SHP77 treated with DMSO at 0.1 percent for 48 hours (cell line): ENCODE results near the gene ARHGAP18.

Experiments used
- DNase-seq: peaks from one replicate; lab custom pipeline; 2025; lab: John Stamatoyannopoulos, UW

Gene ARHGAP18

DNA sequence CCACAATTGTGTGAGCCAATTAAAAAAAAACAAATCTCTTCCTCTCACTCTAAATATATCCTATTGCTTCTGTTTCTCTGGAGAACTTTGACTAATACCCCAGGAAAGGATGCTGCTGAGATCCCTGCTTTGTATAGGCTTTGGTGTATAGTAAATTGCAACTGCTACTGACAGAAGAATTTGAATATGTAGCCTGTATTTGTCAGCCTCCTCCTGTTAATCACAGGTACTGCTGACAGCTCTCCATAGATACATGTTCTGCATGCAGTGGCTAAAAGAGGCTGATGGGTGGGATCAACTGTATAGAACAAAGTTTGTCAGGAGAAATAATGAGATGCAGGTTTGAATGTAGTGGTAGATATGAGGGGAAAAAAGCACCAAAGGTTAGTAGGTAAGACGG lies 95.0 kb downstream of the ARHGAP18 start:
- no peak for DNase-seq

- no peak for DNase-seq
Observed at GRCh38 chr6:129614464-129614863, 95.5 kb downstream of the ARHGAP18 start.

GRCh38 chr6:129612440-129612839 lies 97.5 kb downstream of the ARHGAP18 start:
- DNase-seq, result no peak

DNA sequence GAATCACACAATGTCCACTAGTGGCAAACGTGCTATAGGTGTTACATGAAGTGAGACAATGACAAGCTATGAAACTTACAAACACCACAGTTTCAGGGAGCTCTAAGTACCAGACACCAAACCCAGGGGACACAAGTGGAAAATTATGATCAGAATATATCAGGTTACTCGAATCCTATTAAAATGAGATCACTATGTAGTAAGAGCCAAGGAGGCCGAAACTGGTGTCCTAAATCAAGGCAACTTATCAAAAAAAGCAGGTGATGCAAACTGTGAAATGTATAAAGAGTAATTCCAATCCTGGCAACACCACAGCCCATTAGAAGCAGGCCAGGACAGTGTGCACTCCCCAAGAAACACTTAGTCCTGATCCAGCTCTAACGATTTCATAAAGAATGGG lies 100.3 kb downstream of the ARHGAP18 start:
- DNase-seq, result no peak

GRCh38 chr6:129608886-129609537 lies 101.0 kb downstream of the ARHGAP18 start:
- DNase-seq, result no peak

- DNase-seq, result no peak
Observed at GRCh38 chr6:129607581-129608186, 102.3 kb downstream of the ARHGAP18 start.

GRCh38 chr6:129606664-129607063 lies 103.3 kb downstream of the ARHGAP18 start:
- no peak for DNase-seq

GRCh38 chr6:129605967-129606366 lies 104.0 kb downstream of the ARHGAP18 start:
- DNase-seq, result no peak

GRCh38 chr6:129605095-129605494 lies 104.9 kb downstream of the ARHGAP18 start:
- DNase-seq, result no peak

DNA sequence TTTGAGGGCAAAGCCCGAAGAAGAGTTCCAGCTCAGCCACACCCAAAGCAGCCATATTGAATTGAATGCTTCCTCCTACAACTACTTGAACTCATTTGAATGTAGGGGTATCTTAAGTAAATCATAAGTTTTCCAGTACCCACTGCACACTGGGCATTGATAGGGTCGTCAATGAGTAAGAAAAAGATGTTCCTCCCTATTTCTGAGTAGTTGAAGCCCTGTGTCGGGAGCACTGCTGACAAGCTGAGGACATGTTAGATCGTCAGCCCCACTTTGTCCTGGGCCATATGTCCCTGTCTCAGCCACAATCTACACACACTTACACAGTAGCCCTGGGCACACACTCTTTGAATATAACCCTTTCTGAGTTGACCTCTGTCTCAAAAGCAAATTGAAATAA lies 105.7 kb downstream of the ARHGAP18 start:
- DNase-seq, result no peak

- no peak for DNase-seq
Observed at GRCh38 chr6:129603741-129604140, 106.2 kb downstream of the ARHGAP18 start.

DNA sequence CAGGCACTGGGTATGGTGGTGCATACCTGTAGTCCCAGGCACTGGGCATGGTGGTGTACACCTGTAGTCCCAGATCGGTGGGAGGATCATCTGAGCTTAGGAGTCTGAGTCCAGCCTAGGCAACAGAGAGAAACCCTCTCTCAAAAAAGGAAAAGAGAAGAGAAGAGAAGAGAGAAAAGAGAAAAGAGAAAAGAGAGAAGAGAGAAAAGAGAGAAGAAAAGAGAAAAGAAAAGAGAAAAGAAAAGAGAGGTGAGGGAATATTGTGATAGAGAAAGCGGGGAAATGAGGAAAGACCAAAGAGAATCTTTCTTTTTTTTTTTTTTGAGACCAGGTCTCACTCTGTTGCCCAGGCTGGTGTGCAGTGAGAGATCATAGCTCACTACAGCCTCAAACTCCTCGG lies 108.7 kb downstream of the ARHGAP18 start:
- DNase-seq, result no peak

DNA sequence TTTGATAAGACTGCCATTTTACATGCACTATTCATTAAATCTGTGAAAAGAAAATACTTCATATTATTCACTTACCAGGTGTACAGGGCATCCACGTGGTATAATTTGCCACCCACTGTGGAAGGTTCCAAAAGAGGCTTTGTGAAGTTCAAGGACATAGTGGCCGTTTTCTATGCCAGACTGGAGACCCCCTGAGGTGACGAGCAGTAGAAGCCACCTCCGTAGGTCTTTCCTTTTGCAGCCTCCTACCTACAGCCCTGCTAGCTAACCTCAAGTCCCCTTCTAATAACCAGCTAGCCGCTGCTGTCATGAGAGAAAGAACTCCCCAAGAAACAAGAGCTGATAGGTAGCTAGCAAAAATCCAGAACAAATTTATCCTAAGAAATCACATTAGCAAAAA lies 110.5 kb downstream of the ARHGAP18 start:
- DNase-seq, result no peak

GRCh38 chr6:129598244-129599187 lies 111.5 kb downstream of the ARHGAP18 start:
- peak; percentile 58 for DNase-seq

- no peak for DNase-seq
Observed at GRCh38 chr6:129597023-129597713, 112.8 kb downstream of the ARHGAP18 start.

GRCh38 chr6:129596522-129596921 lies 113.5 kb downstream of the ARHGAP18 start:
- no peak for DNase-seq

GRCh38 chr6:129593233-129593564 lies 116.8 kb downstream of the ARHGAP18 start:
- no peak for DNase-seq

- no peak for DNase-seq
Observed at GRCh38 chr6:129592516-129593232, 117.3 kb downstream of the ARHGAP18 start.

GRCh38 chr6:129590408-129591022 lies 119.5 kb downstream of the ARHGAP18 start:
- DNase-seq, result no peak

DNA sequence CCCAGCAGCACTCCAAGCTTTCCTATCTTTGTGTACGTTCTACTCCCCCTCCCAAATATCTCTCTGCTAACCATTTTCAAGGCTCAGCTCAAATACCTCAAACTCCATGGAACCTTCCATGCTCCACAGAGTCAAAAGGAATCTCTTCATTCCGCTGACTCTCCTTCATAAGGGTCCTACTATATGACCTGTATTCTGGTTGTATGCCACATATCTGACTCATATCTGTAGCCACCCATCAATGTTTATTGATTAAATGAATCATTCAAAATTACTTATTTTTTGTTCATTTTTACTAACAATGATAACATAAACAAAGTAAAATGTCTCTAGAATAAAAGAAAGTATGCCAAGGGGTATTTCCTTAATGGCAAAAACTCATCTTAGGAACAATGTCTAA lies 123.2 kb downstream of the ARHGAP18 start:
- no peak for DNase-seq

DNA sequence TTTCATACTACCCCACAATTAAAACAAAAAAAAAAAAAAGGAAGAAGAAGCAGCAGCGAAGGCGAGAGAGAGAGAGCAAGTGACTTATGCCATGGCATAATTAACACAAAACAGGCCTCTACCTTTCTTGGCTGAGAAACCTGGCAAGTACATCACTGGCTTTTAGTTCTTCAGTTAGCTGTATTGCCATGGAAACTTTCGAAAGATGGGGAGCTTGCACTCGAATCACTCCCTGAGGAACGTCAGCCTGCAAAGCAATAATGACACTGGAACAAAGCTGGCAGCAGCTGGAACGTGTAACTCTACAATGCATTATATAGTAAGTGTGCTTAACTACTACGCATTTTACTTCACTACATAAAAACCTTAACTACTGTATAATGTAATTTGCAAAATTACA lies 126.1 kb downstream of the ARHGAP18 start:
- no peak for DNase-seq
